Mammary epithelial cell (primary cell): ENCODE results near the gene PALLD.

Experiments
- CTCF ChIP-seq, 2 donors: IDR thresholded peaks in 1 of 2; conservative IDR thresholded peaks in 1 of 2; 2 replicates each; pipeline ENCODE4 v1.5.1; 2011 to 2012; ENCODE audit warnings: inconsistent platforms in 2 of 2, low read length in 2 of 2, mild to moderate bottlenecking in 2 of 2, control low read depth in 1 of 2, low read depth in 1 of 2; ENCODE audit not compliant: insufficient read depth in 1 of 2; ENCODE audit errors: extremely low read depth in 1 of 2
- EZH2 ChIP-seq: IDR thresholded peaks from 2 replicates; pipeline ENCODE4 v1.6.1; 2012; ENCODE audit warnings: low read length, inconsistent platforms, borderline replicate concordance

- no peak for TF ChIP-seq EZH2
- TF ChIP-seq CTCF (conservative IDR thresholded peaks at IDR 0.05 in 1 of 2, IDR thresholded peaks at IDR 0.05 in 1 of 2; ENCODE audit: extremely low read depth in 1 of 2, insufficient read depth in 1 of 2, low read depth in 1 of 2, low read length in 2 of 2): no peak
Observed at GRCh38 chr4:168478868-168479267, 18.0 kb upstream of the PALLD start.
